ENCODE measurements around the gene CRACR2A.

Gene CRACR2A

DNA sequence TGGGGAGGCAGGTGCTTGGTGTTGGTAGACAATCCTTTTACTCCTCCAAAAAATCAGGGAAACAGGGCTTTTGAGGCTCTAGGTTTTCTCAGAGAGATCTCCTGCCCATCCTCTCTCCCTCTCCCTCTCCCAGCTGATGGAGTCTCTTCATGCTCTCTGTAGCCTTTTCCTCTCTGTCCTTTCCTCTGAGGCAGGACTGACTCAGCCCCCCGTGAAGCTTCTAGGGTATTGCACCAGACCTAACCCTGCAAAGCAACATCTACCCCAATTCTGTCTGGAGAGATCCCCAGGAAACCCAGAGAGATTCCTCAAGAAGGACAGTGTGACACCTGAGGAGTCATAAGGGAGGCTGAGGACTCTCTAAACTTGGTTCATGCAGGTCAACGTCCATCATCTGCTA lies 66.4 kb downstream of the CRACR2A start:
- Mint-ChIP-seq H3K4me3 (no peak overlapping the region), H3K4me1 (no peaks in the 10 kb centered on the region), H3K36me3 (peaks cover 34% of the 10 kb centered on the region), H3K9me3 (no peaks in the 10 kb centered on the region), H3K27me3 (no peaks in the 10 kb centered on the region), H3K27ac (no peak overlapping the region)

DNA sequence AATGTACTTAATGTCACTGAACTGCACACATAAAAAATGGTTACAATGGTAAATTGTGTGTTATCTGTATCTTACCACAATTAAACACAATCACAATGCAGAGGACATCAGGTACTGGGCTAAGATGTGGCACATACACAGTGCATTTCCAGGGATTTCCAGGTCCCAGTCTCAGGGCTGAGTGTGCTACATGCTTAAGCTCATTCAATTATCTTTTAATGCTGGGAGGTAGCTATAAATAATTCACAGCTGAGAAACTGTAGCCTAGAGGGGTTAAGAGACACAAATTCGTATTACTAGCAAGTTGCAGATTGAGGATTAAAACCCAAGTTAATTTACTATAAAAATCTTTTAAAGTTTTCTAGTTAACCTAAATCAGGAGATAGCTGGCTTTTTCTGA lies 67.1 kb downstream of the CRACR2A start:
- no peak overlapping the region for H3K4me3 Mint-ChIP-seq
- H3K4me1 Mint-ChIP-seq: no peaks in the 10 kb centered on the region

DNA sequence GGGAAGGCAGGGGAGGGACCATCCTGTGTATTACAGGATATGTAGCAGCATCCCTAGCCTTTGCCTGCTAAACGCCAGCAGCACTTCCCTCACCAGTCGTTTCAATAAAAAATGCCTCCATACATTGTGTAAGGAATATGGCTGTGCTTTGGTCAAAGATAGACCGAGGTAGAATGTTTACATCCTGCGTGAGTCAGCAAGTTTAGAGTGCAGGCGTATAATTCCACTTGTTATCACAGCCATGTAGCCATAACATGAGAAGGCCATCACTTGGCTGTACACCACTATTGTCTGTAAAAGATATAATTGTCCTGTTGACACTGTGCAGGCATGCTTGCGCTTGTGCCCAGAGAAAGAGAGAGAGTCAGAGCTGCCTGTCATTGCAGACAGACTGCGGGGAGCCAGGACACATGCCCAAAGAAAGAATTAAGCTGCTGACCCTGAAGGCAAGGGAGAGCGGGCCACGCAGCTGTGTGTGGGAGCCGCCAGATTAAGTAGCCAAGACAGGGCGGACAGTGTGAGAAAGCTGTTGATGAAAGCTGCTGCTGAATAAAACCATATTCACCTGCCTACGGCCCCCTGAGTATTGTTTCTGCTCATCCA lies 68.4 kb downstream of the CRACR2A start:
- Mint-ChIP-seq H3K9me3 (no peaks in the 10 kb centered on the region), H3K36me3 (peaks cover 24% of the 10 kb centered on the region), H3K4me1 (no peaks in the 10 kb centered on the region), H3K27ac (no peak overlapping the region), H3K27me3 (no peaks in the 10 kb centered on the region), H3K4me3 (no peak overlapping the region)

More for the DNA sequence above, 67.1 kb downstream of the CRACR2A start:
- Mint-ChIP-seq H3K9me3 (no peaks in the 10 kb centered on the region), H3K27me3 (no peaks in the 10 kb centered on the region), H3K27ac (no peak overlapping the region), H3K36me3 (peaks cover 32% of the 10 kb centered on the region)

DNA sequence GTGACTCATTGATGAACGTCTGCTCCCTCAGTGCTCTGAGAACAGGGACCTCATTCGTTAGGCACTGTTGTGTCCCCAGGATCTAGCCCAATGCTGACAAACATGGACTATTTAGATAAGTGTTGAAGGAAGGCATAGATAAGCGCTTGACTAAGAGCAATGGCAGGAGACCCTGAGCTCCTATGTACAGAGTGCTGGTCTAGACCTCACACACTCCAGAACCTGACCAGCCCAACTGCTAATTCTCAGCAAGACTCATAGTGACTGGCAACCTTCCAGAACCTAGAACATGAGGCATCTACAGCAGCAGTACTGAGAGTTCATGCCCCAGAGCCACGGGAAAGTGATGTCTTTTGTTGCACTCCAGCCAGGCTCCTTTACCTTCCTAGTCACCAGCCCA lies 69.2 kb downstream of the CRACR2A start:
- H3K4me3 Mint-ChIP-seq: no peak overlapping the region
- H3K9me3 Mint-ChIP-seq: no peaks in the 10 kb centered on the region
- H3K4me1 Mint-ChIP-seq: no peaks in the 10 kb centered on the region
- peaks cover 25% of the 10 kb centered on the region for H3K36me3 Mint-ChIP-seq
- H3K27ac Mint-ChIP-seq: no peak overlapping the region
- no peaks in the 10 kb centered on the region for H3K27me3 Mint-ChIP-seq

DNA sequence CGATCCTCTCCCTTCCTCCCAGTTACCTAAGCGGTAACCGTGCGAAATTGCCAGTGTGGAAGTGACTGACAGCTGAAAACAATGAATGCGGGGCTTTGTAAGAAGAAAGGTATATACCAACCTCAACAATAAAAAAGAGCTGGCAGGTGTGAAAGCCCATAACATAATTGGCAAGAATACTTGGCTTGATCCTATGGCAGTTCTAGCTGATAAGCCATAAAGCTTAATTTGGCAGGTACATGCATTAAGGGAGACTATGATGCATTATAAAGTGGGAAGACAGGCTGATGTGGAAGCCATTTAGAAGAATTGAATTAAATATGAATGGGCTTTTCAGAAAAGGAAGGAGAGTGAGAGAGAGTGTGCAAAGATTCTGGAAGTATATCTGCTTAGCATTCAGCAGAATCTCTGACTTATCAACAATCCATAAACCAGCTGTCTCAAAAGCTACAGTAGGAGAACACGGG lies 71.3 kb downstream of the CRACR2A start:
- Mint-ChIP-seq H3K27ac (no peak overlapping the region), H3K36me3 (peaks cover 23% of the 10 kb centered on the region), H3K4me3 (no peak overlapping the region), H3K27me3 (no peaks in the 10 kb centered on the region), H3K9me3 (no peaks in the 10 kb centered on the region), H3K4me1 (no peaks in the 10 kb centered on the region)

DNA sequence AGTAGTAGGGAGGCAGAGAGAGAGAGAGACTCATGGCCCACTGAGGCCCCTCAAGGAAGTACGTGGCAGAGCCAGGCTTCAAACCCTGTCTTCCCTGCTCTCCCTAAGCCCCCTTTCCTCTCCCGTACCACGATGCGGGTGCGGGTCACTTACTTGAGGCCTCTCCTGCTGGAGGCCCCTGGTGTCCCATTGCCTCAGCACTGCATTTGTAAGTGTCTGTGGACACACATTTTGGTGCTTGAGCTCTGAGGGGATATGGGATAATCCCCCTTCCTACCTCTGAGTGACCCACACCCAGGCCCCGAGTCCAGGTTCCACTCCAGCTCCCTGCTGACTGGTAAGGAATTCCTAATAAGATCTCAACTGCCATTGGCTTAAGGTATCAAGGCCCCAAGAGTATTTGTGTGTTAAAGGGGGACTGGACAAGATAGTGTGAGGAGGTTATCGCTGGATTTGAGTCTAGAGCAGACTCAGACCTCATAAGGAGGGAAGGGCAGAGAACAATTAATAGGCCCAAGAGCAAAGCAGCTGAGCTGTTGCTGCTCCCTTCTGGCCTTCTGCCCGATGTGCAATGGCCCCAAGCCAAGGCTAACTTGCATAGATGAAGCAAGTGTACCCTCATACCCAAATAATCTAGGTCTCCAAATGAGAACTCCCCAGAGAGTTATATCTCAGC lies 71.9 kb downstream of the CRACR2A start:
- no peaks in the 10 kb centered on the region for H3K9me3 Mint-ChIP-seq
- H3K27me3 Mint-ChIP-seq: no peaks in the 10 kb centered on the region
- peaks cover 23% of the 10 kb centered on the region for H3K36me3 Mint-ChIP-seq
- no peaks in the 10 kb centered on the region for H3K4me1 Mint-ChIP-seq
- no peak overlapping the region for H3K27ac Mint-ChIP-seq
- H3K4me3 Mint-ChIP-seq: no peak overlapping the region

DNA sequence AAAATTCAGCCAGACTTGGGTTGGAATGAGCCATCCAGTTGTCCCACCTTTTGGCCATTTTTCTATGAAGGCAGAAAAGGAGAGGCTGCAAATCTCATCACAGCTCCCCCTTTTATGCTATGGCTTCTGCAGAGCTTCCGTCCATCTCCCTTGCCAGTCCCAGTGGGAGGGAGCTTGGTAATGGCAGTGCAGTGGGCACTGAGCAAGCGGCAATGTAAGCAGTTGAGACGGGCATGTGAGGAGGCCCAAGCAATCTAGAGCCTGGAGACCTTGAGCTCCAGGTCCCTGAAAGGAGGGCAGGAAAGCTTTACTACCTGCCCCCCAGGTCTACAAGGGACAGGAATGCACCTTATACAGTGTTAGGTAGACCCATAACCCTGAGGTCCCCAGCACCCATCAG lies 73.1 kb downstream of the CRACR2A start:
- Mint-ChIP-seq H3K27me3 (no peaks in the 10 kb centered on the region), H3K27ac (no peak overlapping the region), H3K4me1 (no peaks in the 10 kb centered on the region), H3K9me3 (no peaks in the 10 kb centered on the region), H3K36me3 (peaks cover 18% of the 10 kb centered on the region), H3K4me3 (no peak overlapping the region)

DNA sequence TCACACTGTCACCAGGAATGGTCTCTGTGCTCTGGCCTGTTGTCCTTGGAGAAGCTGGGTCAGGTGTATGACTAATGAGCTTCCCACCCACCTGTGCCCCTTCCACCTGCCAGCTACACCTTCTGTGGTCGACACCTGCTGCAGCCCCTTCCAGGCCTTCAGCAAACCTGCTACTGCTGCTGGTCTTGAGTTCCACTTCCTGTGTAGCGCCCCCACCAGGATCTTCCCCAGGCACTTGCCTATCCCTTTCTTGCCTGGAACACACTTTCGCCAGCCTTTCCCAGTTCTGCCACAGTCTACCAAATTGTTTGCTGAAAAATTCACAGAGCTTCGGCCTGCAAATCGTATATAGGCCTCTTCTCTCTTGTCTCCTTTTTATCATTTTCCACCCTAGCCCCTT lies 75.3 kb downstream of the CRACR2A start:
- no peaks in the 10 kb centered on the region for H3K27me3 Mint-ChIP-seq
- H3K4me1 Mint-ChIP-seq: no peaks in the 10 kb centered on the region
- H3K9me3 Mint-ChIP-seq: no peaks in the 10 kb centered on the region
- H3K4me3 Mint-ChIP-seq: no peak overlapping the region
- no peak overlapping the region for H3K27ac Mint-ChIP-seq
- peaks cover 17% of the 10 kb centered on the region for H3K36me3 Mint-ChIP-seq

DNA sequence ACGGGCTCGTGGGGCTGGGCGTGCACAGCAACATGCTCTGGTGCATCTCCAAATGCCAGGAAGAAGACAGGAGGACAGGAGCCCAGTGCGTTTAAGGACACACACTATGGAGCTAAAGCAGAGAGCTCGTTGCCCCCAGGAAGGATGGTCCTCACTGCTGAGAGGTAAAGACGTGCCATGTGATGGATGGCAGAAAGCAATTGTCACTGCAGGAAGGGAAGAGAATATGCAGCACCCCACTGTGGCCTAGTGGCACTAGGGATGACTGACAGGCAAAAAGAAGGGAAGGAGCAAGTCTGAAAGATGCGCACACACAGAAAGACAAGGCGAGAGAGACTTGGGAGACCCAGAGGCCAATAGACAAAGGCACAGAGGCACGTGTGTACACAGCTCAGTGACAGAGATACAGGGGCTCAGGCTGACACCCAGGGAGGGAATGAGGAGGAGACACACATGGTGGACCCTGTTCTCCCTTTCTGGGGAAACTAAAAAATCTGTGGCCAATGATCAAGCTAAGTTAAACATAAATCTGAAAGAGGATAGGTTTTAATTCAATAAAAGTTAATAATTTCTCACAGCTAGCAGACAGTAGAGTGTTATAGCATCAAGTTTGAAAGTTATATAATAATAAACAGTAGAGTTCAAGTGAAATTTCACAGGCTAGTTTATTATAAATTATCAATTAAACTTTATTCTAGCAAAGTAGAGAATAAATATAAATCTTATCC lies 78.8 kb downstream of the CRACR2A start:
- no peak overlapping the region for H3K4me3 Mint-ChIP-seq
- peaks cover 11% of the 10 kb centered on the region for H3K36me3 Mint-ChIP-seq
- no peaks in the 10 kb centered on the region for H3K27me3 Mint-ChIP-seq
- no peaks in the 10 kb centered on the region for H3K4me1 Mint-ChIP-seq
- no peaks in the 10 kb centered on the region for H3K9me3 Mint-ChIP-seq
- no peak overlapping the region for H3K27ac Mint-ChIP-seq

DNA sequence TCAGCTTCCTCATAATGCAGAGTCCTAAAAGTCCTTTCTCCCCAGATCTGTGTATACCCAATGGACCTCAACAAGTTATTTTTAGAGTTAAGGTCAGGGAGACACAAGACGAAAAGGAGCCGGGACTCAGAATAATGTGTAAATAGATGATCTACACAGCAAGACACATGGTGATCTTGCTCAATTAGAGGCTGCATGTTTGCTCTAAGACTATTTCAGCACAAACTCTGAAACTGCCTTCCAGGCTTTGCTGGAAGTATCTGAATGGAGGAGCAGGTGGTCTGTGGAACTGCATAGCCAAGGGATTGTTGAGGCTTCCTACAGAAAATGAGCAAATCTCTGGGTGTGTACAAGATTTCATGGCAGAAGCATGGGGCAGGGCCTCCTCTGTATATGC lies 80.8 kb downstream of the CRACR2A start:
- Mint-ChIP-seq H3K36me3 (peaks cover 8% of the 10 kb centered on the region), H3K4me1 (no peaks in the 10 kb centered on the region), H3K4me3 (no peak overlapping the region), H3K27ac (no peak overlapping the region), H3K9me3 (no peaks in the 10 kb centered on the region), H3K27me3 (no peaks in the 10 kb centered on the region)

DNA sequence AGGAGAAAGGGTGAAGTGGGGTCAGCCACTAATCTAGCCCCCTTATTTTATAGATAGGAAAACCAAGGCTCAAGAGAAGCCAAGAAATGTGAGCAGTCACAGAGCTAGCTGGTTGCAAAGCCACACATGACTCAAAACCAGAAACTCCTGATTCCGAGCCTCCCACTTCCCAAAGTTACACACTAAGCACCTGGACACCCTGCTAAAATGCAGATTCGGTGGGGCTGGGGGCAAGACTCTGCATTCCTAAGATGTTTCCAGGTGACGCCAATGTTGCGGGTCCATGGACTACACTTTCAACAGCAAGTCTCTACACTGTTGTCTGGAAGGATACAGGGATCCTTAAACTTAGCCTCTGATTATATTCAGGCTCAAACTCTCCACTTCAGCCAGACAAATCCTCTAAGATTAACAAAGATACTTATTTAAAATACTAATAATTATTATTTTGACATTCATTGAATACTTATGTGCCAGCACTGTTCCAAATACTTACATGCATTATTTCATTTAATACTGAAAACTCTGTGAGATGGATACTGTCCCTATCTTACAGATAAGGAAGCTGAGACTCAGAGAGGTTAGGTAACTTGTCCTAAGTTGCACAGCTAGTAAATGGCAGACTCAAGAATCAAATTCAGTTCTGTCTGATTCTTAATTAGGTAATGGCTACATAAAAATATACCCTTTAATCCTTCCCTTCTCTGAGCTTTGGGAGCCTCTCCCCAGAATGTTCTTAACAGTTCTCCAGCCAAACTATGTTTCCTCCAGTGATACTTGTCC lies 81.4 kb downstream of the CRACR2A start:
- no peak overlapping the region for H3K4me3 Mint-ChIP-seq
- H3K27ac Mint-ChIP-seq: no peak overlapping the region
- peaks cover 10% of the 10 kb centered on the region for H3K36me3 Mint-ChIP-seq
- H3K4me1 Mint-ChIP-seq: no peaks in the 10 kb centered on the region
- no peaks in the 10 kb centered on the region for H3K9me3 Mint-ChIP-seq
- H3K27me3 Mint-ChIP-seq: no peaks in the 10 kb centered on the region

DNA sequence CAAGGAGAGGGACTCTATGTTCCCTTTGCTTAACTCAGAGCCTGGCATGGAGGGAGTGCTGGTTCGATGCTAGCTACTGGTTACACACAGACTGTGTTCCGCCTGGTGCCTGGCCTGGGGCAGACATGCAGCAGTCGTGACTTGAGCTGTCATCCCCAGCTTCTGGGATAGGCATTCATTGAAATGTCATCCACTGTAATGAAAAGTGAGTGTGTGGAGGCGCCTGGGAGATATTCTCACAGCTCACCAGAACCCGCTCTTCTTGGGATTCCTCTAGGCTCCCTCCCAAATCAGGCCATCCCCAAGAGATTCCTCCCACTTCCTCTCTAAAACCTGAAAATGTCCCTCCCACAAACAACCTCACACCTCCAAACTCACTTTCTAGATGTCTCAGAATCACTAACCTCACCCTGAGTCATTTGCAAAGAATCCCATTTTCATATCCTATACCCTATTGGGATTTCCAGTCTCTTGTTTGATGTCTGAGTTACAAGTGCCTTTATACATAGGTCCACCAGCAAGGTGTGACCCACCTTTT lies 82.8 kb downstream of the CRACR2A start:
- H3K4me1 Mint-ChIP-seq: no peaks in the 10 kb centered on the region
- H3K4me3 Mint-ChIP-seq: no peak overlapping the region
- H3K36me3 Mint-ChIP-seq: peaks cover 16% of the 10 kb centered on the region
- no peaks in the 10 kb centered on the region for H3K27me3 Mint-ChIP-seq
- H3K27ac Mint-ChIP-seq: no peak overlapping the region
- no peaks in the 10 kb centered on the region for H3K9me3 Mint-ChIP-seq

DNA sequence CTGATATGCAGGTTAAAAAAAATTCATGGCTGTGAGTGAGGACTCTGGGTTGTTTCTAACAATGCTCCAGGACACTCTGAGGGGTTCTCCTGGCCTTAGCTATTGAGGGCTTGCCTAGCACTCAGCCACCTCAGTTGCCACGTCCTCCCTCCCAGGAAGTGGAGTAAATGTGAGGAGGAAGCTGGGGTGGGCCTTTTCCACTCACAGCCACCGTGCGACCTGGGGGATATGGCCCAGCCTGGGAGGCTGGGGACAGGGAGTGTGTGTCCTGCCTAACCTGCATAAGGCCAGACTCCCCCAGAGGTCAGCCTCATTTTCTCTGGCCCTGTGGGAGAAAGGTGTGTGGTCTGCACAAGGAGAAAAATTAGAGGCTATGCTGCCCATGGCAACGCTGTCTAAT lies 83.3 kb downstream of the CRACR2A start:
- H3K4me3 Mint-ChIP-seq: no peak overlapping the region
- peaks cover 19% of the 10 kb centered on the region for H3K36me3 Mint-ChIP-seq
- no peaks in the 10 kb centered on the region for H3K4me1 Mint-ChIP-seq
- no peak overlapping the region for H3K27ac Mint-ChIP-seq
- no peaks in the 10 kb centered on the region for H3K9me3 Mint-ChIP-seq
- no peaks in the 10 kb centered on the region for H3K27me3 Mint-ChIP-seq

DNA sequence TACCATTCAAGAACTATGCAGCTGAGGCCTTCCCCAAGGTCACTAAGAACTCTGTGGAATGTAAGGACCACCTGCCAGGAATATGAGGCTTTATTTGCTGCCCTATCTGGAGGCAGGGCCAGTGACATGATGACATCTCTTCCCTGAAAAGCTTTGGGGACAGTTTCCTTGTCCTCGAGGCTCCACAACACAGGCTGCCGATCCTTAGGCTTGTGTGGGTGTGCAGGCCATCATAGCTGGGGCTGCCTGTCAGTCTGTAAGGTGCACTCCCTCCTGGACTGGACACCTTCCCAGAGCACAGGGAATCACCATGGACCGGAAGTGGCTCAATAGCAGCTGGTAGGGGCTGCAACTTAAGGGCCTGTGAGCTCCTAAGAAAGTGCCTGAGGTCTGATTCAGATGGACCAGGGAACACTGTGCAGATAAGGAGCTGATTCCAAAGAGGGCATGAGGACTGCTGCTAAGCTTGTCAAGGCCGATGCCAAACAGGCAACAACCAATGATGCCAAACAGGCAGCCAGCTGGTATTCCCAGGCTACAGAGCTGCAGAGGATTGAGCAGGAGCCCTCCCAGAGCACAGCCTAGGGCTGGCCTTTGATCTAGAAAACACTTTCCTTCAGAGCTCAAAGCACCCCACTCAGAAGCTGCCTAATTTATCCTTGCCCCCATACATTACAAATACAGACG lies 84.3 kb downstream of the CRACR2A start:
- Mint-ChIP-seq H3K27me3 (no peaks in the 10 kb centered on the region), H3K36me3 (peaks cover 21% of the 10 kb centered on the region), H3K9me3 (no peaks in the 10 kb centered on the region), H3K27ac (no peak overlapping the region), H3K4me3 (no peak overlapping the region), H3K4me1 (no peaks in the 10 kb centered on the region)

DNA sequence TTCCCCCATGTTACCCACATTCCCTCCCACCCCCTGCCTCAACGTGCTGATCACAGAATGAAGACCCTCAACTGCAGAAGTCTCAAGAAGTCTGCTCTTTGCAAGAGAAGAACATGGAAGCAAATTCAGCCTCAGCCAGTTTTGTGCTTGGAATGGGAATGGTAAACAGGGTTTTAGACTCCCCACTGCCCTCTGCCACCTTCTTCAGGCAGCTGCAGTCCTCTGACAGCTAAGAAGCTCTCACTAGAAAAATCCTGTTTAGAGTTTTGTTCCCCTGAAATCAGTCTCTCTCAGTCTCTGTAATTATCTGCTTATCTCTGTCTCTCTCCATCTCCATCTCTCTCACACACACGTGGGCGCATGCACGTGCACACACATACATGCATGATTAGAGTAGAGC lies 85.4 kb downstream of the CRACR2A start:
- H3K4me1 Mint-ChIP-seq: no peaks in the 10 kb centered on the region
- H3K27me3 Mint-ChIP-seq: no peaks in the 10 kb centered on the region
- no peak overlapping the region for H3K27ac Mint-ChIP-seq
- no peaks in the 10 kb centered on the region for H3K9me3 Mint-ChIP-seq
- no peak overlapping the region for H3K4me3 Mint-ChIP-seq
- peaks cover 21% of the 10 kb centered on the region for H3K36me3 Mint-ChIP-seq
